ENCODE results near the gene CD44.
"Not testable (repeated sequence)": the region's sequence is repeated elsewhere in the genome, so short reads cannot be mapped to it uniquely, and the experiment has no call there.

Gene CD44

DNA sequence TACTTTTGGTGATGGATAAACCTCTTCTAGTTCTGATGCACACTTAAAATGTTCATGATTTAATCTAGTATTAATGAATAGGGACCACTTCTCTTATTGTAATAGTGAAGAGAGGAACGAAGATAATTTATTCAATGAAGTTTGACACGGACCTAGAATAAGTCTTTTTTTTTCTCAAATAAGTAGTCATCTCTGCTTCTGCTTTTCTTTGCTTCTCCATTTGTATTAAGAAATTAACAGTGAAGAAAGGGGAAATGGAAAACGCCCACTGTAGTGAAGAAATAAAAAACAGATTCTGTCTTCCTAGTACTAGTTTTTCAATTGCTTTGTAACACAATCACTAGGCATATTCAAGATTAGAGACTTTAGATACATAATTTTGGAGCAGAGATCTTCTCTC lies 73.0 kb downstream of the CD44 start:
- no peak for DNase-seq

DNA sequence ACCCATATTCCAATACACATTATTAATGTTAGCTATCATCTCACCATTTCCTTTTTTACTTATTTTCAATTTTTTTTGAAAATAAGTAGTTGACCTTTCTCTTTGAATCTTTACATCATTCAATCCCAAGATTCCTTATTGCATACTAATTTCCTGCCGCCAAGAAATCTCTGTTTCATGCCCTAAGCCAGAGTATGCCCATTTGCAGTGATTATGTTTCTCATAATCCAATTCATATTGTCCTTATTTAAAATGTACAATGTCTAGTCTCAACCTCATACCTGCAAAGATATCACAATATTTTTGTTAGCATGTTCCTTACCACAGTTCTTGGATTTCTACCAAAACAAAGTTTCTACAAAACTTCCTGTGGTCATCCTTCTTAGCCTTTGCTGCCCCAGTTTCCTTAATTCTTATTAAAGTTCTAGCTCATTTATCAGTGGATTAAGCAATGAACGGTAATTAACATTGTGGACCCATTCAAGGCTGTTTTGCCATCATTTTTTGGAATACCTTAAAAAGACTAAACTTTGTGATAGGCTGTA lies 75.3 kb downstream of the CD44 start:
- DNase-seq: no peak

DNA sequence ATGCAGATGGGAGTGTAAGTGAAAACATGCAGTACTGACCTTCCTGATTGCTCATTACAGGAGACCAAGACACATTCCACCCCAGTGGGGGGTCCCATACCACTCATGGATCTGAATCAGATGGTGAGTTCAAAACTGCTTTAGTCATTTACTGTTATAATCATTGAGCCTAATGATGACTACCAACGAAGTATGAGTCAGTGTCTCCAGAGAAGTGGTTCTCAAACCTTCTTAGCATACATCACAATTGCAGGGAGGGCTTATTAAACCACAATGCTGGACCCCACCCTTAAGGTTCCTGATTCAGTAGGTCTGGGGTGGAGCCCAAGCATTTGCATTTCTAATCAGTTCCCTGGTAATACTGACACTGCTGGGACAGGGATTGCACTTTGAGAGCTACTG lies 75.8 kb downstream of the CD44 start:
- no peak for DNase-seq

DNA sequence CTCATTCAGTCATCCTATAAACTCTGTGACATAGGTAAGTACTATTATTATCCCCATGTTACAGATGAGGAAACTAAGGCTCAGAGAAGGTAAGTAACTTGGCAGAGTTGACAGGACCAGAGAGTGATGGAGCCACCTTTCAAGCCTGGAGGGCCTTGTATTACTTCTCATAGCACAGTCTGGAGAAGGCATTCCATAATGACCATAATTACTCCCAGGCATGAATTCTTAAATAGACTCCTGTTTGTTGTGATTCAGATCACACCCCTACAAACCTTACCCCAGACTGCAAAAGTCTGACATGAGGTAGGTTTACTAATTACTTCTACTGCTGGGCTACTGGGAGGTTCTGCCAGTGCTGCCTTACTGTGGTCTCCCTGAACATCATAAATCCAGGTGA lies 77.0 kb downstream of the CD44 start:
- DNase-seq: no peak

DNA sequence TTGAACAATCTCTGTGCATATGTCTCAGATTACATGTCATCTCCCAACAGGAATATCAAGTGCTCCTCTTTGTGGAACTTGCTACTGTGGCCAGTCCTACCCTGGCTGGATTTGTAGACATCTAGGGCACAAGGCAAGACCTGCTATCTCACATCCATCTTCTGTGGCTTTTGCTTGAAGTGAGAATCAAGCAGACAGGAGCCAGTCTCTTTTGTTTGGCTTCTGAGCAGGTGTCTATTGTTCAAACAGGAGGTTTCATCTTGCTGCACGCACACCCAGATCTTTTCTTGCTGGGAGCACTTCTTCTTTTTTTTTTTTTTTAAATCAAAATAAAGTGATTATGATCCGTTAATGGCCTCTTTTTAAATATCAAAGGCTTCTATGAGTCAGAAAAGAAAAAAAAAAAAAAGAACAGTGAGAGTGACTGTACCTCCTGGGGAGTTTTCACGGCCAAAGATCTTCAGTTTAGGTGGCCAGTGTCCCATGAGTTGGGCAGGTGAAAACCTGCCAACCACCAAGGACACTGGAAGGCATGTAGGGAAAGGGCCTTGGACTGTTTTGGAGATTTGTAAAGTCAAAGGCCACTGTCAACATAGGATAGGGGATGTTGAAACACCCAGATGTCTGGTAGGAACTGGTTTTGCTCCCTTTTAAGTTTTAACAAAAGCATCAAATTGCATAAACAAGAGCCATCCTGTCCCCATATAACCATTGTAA lies 78.1 kb downstream of the CD44 start:
- no peak for DNase-seq

DNA sequence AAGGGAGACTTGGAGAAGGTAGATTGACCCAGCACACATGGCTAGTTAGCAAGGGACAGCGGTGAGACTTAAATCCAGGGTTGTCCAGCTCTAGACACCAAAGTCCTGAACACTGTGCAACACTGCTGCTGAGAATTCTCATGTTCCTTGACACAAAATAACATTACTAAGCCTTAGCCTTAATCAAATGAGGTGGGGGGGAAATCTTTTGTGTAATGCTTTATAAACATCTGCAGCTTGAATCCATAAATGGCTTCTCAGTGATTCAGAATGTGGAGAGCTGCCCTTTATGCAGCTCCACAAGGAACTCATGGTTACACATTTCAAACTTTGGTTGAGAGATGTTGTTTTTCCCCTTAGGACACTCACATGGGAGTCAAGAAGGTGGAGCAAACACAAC lies 80.0 kb downstream of the CD44 start:
- no peak for DNase-seq

DNA sequence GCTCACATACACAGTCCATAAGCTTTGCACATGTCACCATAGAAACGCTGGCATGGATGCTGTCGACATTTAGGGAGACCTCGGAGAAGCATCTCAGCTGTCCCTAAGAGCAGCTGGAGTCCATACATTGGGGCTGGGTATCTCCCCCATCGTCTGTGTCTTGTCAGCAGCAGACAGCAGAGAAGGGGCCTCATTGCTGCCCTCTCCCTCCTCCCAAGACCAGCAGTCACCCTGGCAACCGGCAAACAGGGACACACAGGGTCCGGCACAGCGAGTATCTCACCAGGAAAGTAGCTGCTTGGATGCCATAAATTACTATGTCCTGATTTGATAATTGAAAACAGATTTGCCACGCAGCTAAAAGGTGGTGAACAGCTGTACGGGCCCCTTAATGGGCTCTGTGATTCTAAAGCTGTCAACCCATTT lies 84.4 kb downstream of the CD44 start:
- peak in 1 of 56 donors; percentile 4 for DNase-seq

DNA sequence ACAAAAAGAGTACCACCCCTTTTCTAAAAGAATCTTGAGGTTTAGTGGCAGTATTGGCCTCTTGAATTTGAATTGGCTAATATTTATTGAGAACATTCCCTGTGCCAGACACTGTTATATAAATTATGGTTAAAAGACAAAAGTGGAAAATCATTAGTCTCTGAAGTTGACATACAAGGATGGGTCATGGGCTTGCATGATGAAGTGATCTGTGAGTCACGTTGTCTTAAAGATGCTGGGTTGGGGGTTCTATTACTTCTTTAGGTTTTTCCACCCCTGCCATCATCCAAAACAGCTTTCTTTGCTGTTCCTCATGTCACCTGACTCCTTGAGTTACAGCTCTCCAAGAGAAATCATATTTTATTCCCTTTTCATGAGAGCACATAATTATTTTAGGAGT lies 85.0 kb downstream of the CD44 start:
- no peak for DNase-seq

DNA sequence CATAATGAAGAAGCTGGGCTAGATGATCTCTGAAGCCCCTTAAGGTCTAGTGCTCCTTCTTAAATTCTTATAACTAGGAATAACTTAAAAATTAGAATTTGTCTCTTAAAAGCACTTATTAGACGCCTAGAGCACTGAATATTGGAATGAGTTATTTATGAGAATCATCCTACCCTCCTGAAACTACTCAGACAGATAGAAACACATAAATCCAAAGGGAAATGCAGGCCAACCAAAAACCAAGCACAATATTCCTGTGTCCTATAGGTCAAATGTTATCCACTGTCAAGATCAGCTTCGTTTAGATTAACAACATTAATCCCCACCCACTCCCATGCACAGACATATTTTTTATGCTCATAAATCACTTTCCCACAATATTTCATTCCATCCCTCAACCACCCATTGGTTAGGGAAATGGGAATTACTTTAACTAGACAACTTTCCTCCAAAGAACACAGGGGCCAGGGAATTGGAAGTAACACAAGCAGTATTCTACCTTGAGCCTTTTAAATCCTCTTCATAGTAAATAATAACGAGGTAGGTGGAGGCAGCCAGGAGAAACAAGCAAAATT lies 87.1 kb downstream of the CD44 start:
- DNase-seq: no peak

DNA sequence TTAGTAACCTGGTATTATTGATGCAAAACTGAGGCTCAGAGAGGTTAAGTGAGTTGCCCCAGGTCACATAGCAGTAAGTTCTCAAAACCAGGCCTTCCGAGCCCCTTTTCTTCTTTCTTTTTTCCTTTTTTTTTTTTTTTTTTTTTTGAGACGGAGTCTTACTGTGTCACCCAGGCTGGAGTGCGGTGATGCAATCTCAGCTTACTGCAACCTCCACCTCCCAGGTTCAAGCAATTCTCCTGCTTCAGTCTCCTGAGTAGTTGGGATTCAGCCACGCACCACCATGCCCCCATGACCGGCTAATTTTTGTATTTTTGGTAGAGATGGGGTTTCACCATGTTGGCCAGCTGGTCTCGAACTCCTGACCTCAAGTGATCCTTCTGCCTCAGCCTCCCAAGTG lies 87.8 kb downstream of the CD44 start:
- DNase-seq: not testable (repeated sequence)

DNA sequence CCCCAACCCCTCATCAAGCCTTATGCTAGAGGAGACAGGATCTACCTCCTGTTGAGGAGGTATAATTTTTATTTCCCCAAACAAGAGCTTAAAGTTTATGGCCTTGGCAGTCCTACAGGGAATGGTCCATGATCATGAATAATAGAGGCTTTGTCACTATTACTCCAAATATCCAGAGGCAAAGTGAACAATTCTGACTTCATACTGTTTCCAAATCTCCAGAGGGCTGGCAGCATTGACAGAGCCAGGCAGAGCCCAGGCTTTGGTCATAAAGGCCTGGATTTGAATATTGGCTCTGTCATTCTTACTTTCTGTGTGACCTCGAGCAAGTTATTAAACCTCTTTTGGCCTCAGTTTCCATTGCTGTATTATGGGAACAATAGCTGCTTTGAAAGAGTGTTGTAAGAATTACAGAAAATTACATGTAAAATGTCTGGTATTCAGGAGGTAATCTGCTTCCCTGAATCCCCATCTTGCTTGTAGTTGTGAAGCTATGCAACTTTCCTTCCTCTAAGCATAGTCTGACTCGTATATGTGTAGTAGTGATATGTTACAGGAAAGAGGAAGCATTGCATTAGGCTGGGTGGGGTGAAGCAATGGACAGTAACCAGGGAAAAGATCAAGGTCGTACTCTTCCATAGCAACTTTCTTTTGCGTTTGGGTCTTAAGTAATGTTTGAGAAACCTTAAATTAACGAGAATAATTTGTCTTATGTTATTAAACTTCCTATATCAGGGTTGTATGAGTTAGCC lies 88.8 kb downstream of the CD44 start:
- DNase-seq: no peak

DNA sequence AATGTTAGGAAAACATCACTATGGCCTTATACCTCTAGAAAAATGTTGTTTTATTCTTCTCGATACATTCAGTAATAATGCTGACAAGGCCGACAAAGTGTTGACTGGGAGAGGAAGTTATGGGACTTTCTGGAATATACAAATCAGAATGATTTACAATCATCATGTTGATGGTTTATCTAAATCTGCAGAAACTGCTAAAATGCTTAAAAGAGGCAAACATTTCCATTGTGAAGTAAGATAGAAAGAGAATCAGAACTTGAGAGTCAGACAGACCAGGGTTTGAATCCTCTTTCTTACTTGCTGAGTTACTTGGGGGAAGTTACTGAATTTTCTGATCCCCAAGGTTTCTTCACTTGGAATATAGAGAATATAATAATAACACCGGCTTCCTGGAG lies 89.4 kb downstream of the CD44 start:
- DNase-seq: no peak

DNA sequence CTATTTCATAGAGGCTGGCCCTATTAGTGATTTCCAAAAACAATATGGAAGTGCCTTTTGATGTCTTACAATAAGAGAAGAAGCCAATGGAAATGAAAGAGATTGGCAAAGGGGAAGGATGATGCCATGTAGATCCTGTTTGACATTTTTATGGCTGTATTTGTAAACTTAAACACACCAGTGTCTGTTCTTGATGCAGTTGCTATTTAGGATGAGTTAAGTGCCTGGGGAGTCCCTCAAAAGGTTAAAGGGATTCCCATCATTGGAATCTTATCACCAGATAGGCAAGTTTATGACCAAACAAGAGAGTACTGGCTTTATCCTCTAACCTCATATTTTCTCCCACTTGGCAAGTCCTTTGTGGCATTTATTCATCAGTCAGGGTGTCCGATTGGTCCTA lies 91.4 kb downstream of the CD44 start:
- no peak for DNase-seq

DNA sequence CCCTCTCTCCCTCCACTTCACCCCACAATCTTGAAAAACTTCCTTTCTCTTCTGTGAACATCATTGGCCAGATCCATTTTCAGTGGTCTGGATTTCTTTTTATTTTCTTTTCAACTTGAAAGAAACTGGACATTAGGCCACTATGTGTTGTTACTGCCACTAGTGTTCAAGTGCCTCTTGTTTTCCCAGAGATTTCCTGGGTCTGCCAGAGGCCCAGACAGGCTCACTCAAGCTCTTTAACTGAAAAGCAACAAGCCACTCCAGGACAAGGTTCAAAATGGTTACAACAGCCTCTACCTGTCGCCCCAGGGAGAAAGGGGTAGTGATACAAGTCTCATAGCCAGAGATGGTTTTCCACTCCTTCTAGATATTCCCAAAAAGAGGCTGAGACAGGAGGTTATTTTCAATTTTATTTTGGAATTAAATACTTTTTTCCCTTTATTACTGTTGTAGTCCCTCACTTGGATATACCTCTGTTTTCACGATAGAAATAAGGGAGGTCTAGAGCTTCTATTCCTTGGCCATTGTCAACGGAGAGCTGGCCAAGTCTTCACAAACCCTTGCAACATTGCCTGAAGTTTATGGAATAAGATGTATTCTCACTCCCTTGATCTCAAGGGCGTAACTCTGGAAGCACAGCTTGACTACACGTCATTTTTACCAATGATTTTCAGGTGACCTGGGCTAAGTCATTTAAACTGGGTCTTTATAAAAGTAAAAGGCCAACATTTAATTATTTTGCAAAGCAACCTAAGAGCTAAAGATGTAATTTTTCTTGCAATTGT lies 92.3 kb downstream of the CD44 start:
- no peak for DNase-seq

DNA sequence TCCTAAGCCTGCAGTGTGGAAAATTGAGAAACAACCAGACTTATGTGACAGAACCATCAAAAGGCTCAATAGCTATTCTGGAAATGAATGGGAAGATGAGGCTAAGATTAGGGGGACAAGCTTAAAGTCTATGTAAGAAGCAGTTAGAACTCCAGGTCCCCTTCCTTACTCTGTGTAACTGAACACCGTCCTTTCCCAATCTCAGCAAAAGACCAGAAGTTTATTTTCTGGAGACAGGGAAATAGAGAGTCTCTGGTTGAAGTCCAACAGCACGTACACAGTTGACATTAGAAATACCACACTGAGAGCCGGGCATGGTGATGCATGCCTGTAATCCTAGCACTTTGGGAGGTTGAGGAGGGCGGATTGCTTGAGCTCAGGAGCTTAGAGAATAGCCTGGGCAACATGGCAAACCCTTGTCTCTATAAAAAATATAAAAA lies 93.9 kb downstream of the CD44 start:
- DNase-seq: no peak

DNA sequence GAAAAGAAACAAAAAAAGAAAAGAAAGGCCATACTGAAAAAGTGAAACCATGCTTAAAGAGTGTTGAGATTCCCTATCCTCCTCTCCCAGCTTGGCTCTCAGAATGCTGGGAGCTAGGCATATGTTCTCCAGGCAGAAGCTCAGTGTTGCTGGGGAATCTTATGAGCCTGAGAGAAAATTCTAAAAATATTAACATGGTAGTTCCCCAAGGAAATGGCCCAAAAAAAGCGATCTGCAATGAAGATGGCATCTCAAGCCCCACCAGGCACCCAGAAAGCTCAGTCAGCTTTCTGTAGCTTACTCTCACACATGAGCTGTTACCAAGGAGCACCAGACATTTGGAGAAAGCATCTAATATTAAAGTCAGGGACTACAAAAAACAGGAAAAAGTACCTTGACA lies 94.5 kb downstream of the CD44 start:
- no peak for DNase-seq

DNA sequence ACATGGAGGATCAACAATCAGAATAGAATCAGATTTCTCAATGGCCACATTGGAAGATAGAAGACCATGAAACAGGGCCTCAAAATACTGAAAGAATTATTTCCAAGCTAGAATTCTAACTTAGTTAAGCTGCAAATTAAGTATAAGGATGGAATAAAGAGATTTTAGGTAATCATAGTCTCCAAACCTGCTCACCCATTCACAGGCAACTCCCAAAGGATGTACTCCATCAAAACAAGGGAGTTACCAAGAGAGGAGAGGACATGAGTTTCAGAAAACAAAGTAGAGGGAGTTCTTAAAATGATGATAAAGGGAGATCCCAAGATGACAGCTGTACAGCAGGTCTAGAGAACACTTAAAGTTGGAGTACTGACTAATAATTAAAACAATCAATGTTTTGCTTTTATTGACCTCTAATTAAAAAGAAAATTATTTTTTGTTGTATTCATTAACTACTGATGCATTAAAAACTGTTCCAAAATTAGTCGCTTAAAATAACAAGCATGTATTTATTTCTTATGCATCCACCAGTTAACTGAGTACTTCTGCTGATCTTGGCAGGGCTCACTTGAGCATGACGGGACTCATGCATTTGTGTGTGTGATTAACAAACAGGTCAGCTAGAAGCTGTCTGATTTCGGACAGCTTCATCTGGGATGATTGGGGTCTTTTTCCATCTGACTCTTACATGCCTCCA lies 95.6 kb downstream of the CD44 start:
- DNase-seq: no peak

DNA sequence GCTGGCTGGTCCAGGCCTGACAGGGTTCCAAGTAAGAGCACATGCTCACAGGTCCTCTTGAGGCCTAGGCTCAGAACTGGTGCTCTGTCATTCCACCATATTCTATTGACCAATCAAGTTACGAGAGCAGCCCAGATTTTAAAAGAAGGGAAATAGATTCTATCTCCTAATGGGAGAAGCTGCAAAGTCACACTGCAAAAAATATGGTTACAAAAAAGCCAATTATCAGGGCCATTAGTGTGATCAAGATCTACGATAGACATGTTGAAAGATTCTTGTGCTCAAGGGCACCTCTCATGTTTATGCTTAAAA lies 96.1 kb downstream of the CD44 start:
- no peak for DNase-seq

DNA sequence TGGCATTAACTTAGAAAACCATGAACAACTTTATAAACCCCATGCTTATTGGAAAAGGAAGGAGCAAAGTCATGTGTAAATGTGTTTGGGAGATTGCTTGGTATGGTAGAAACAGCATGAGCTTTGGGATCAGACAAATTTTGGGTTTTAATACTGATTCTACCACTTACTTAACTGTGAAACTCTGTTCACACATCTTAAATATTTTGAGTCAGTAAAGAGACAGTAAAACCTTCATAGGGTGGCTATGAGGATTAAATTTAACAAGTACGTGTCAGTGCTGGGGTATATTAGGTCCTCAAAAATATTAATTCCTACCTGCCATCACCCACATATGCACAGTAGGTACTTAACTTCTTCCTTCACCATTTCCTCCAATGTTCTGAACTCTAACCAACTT lies 96.5 kb downstream of the CD44 start:
- DNase-seq: no peak

DNA sequence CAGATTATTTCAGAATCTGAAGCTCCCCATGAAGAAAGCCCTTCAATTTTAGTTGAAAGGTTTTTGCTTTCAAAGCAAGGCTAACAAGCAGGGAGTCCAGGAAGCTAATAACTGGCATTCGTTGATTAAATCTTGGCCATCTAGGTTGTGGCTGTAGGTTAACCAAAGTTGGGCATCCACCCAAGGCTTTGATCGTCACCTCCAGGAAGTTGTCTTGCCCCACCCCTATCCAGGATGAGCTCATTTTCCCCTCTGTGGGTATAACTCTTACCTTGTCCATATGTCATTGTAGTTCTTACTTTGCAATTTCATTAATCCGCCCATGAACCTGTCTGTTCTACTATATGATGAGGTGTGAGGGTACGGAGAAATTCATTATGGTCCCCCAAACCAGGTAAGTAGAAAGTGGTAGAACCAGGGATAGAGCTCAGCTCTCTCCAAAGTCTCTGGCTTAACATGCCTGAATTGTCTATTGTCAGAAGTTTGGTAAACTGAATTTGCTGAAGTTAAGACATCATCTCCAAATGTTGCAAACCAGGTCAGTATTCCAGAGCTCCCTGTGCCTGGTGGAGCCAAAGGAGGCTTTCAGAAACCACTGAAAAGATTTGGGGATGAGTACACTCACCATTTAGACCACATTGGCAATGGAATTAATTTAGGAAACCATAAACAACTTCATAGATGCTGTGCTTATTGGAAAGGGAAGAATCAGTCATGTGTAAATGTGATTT lies 97.1 kb downstream of the CD44 start:
- no peak for DNase-seq

DNA sequence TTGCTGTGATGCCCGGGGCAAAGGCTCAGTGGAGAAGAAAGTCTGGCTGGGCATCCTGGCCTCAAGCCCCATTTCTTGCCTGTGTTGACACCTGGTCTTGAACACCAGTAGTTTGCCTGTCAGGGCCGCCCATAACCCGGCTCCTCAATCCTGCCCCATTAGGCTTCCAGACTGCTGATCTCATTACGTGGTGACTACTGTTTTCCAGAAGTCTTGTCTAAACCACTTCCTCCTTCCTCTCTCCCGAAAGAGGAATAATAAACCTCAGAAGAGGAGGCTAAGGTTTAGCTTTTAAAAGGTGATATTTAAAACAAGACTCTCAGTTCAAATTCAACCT lies 97.7 kb downstream of the CD44 start:
- DNase-seq: no peak

Data from nucleus accumbens (tissue), 56 donors.